Ovary (tissue), 9 donors: ENCODE results near the gene SGMS1. TPM values are rescaled to one million over a fixed set of nuclear protein-coding genes. Genes with fewer than 3 reads are reported as not detected.

Experiments used
- DNase-seq, 5 donors: peaks; one replicate each; pipeline ENCODE4 v3.0.0-alpha.2; 2019 to 2020
- H3K27ac ChIP-seq, 2 donors: fragments of 200-600 bp; one replicate each; pipeline versions ENCODE4 v1.5.1 to v1.8.0; 2019 to 2022
- H3K27me3 ChIP-seq: fragments of 200-600 bp; one replicate; pipeline ENCODE4 v1.8.0; 2022
- H3K36me3 ChIP-seq: fragments of 200-600 bp; sonication (generic); one replicate; pipeline ENCODE4 v1.5.1; 2019
- H3K4me1 ChIP-seq: one replicate; pipeline ENCODE4 v1.8.1; 2013; ENCODE audit warnings: mild to moderate bottlenecking, moderate library complexity; ENCODE audit not compliant: insufficient read depth
- H3K4me3 ChIP-seq: fragments of 200-600 bp; sonication (generic); one replicate; pipeline ENCODE4 v1.5.1; 2017
- H3K9me3 ChIP-seq, 2 donors: fragments of 200-600 bp in 1 of 2; sonication (generic) in 1 of 2; one replicate each; pipeline versions ENCODE4 v1.5.1 to v1.8.1; 2013 to 2019; ENCODE audit warnings: mild to moderate bottlenecking in 1 of 2, moderate library complexity in 1 of 2
- CTCF ChIP-seq, 3 donors: fragments of 450-650 bp in 2 of 3; fragments of 200-600 bp in 1 of 3; IDR thresholded peaks; one replicate each; pipeline versions ENCODE4 v1.5.1 to v1.8.0; 2016 to 2022; ENCODE audit warnings: antibody characterized with exemption in 3 of 3, mild to moderate bottlenecking in 1 of 3
- EP300 ChIP-seq: sonication (generic); formaldehyde crosslinking; IDR thresholded peaks from one replicate; pipeline ENCODE4 v1.6.1; 2017; ENCODE audit warnings: antibody characterized with exemption
- POLR2A ChIP-seq: fragments of 450-650 bp; IDR thresholded peaks from one replicate; pipeline ENCODE4 v1.6.1; 2017; ENCODE audit warnings: antibody characterized with exemption, mild to moderate bottlenecking, moderate library complexity
- WGBS, 3 donors: extraction: QIAGEN DNeasy Blood & Tissue Kit in 1 of 3; methylation state at CpG; one replicate each; pipeline versions ENCODE4 v1.1.5 to v1.1.7; 2013 to 2017; 5-methylcytosine and 5-hydroxymethylcytosine counted together
- intact Hi-C, 4 donors: fragments of 100-400 bp; cut with DNase I; formaldehyde crosslinking; loops; one replicate each; pipeline versions ENCODE4 v1.11.0 to v1.15.1; 2022 to 2023
- polyA plus RNA-seq, 2 donors: library from polyadenylated mRNA; stranded (reverse); fragments of 200-250 nt in 1 of 2; fragments of 350-450 nt in 1 of 2; fragmentation: Illumina TruSeq in 1 of 2; extraction: RNeasy Lipid Tissue Mini Kit (QIAGEN cat#74804) in 1 of 2; gene quantifications; one replicate each; pipeline ENCODE4 v1.2.3, GENCODE V29; 2013 to 2014
- total RNA-seq, 7 donors: library from RNA; depleted of rRNA in 2 of 7; stranded (reverse); fragments of >200 nt in 2 of 7; fragmentation: NEBNext Ultra II Directional in 3 of 7; extraction: Animal tissue kit (Norgen Biotek cat#: 25700) in 3 of 7; gene quantifications; one replicate each; pipeline versions ENCODE4 v1.1.0 to v1.2.4, GENCODE V29; 2016 to 2023
- donor health status: DM: no; HTN: no; CAD: no; lungs with moderate emphysema.
- donor health status: DM: no; HTN: no; CAD: no.
- donor health status: Bipolar disorder and iron deficiency.
- donor health status: DM: yes; HTN: yes; CAD: no.
- donor health status: DM: no; HTN: no; CAD: no.
- donor health status: DM: yes; HTN: yes; CAD: no.

The SGMS1 gene
- total and polyA plus RNA-seq, 9 donors, result 15.6 to 90.0 (median 39.0) TPM

- no peak overlapping the region for H3K27ac ChIP-seq
Observed at GRCh38 chr10:50545846-50546245, 77.9 kb downstream of the SGMS1 start.

GRCh38 chr10:50544857-50545429 is 78.8 kb downstream of the SGMS1 start:
- 89 to 98% (median 94%) methylated on average over 6 of the region's 6 CpGs for WGBS, 3 donors
- Histone ChIP-seq H3K27me3 (no peaks in the 10 kb centered on the region), H3K9me3 (no peaks in the 10 kb centered on the region), H3K4me1 (peaks cover 8% of the 10 kb centered on the region), H3K4me3 (no peak overlapping the region), H3K27ac (no peak overlapping the region), H3K36me3 (no peaks in the 10 kb centered on the region)
- no peak for TF ChIP-seq POLR2A
- no peak for DNase-seq
- intact Hi-C loops, result no loop called here

More at GRCh38 chr10:50545846-50546245, 77.9 kb downstream of the SGMS1 start:
- Histone ChIP-seq H3K27me3 (no peaks in the 10 kb centered on the region), H3K4me1 (peaks cover 12% of the 10 kb centered on the region), H3K4me3 (no peak overlapping the region), H3K9me3 (no peaks in the 10 kb centered on the region), H3K36me3 (no peaks in the 10 kb centered on the region)
- no peak for TF ChIP-seq POLR2A
- TF ChIP-seq CTCF (IDR thresholded peaks at IDR 0.05), result no peak
- TF ChIP-seq EP300, result no peak
- DNase-seq, result no peak
- intact Hi-C loops, result no loop called here
- 19 to 33% (median 21%) methylated on average over 1 of the region's 1 CpG for WGBS, 3 donors

- 66 to 80% (median 66%) methylated on average over 3 of the region's 3 CpGs for WGBS, 3 donors
- intact Hi-C loops, result no loop called here
- no peak overlapping the region for H3K27ac ChIP-seq
- no peak for TF ChIP-seq EP300
- no peak for TF ChIP-seq POLR2A
- no peak for TF ChIP-seq CTCF (IDR thresholded peaks at IDR 0.05)
- no peak overlapping the region for H3K4me3 ChIP-seq
- H3K36me3 ChIP-seq, result no peaks in the 10 kb centered on the region
- peaks cover 8% of the 10 kb centered on the region for H3K4me1 ChIP-seq
- H3K27me3 ChIP-seq, result no peaks in the 10 kb centered on the region
- no peaks in the 10 kb centered on the region for H3K9me3 ChIP-seq
- DNase-seq, result no peak
Observed at GRCh38 chr10:50544095-50544856, 79.5 kb downstream of the SGMS1 start.

- no peak for DNase-seq
- H3K27me3 ChIP-seq, result no peaks in the 10 kb centered on the region
- H3K36me3 ChIP-seq, result no peaks in the 10 kb centered on the region
- intact Hi-C loops, result no loop called here
- H3K4me3 ChIP-seq, result no peak overlapping the region
- peaks cover 10% of the 10 kb centered on the region for H3K4me1 ChIP-seq
- no peak overlapping the region for H3K27ac ChIP-seq
- no peaks in the 10 kb centered on the region for H3K9me3 ChIP-seq
- no peak for TF ChIP-seq POLR2A
- TF ChIP-seq CTCF (IDR thresholded peaks at IDR 0.05), result no peak
- no peak for TF ChIP-seq EP300
Observed at GRCh38 chr10:50542871-50543270, 80.9 kb downstream of the SGMS1 start.

- Histone ChIP-seq H3K36me3 (no peaks in the 10 kb centered on the region), H3K27me3 (no peaks in the 10 kb centered on the region), H3K4me1 (peaks cover 11% of the 10 kb centered on the region), H3K9me3 (no peaks in the 10 kb centered on the region), H3K4me3 (no peak overlapping the region), H3K27ac (no peak overlapping the region)
- no peak for DNase-seq
- 71 to 86% (median 74%) methylated on average over 4 of the region's 4 CpGs for WGBS, 3 donors
- intact Hi-C loops, result no loop called here
- TF ChIP-seq POLR2A, result no peak
- TF ChIP-seq CTCF (IDR thresholded peaks at IDR 0.05), result no peak
- no peak for TF ChIP-seq EP300
Observed at GRCh38 chr10:50541921-50542320, 81.8 kb downstream of the SGMS1 start.
